GM18868 (cell line): ENCODE results near the gene OSBPL5.
"Not testable (repeated sequence)": the region's sequence is repeated elsewhere in the genome, so short reads cannot be mapped to it uniquely, and the experiment has no call there.

Source experiments
- ATAC-seq: cut with Tn5 transposase; IDR thresholded peaks from one replicate; pipeline ENCODE4 v1.9.1; 2021; ENCODE audit warnings: mild to moderate bottlenecking, moderate library complexity; ENCODE audit not compliant: unreplicated experiment

Gene OSBPL5

GRCh38 chr11:3089236-3090061, 75.7 kb downstream of the OSBPL5 start:
- no peak for ATAC-seq

GRCh38 chr11:3088806-3089205, 76.3 kb downstream of the OSBPL5 start:
- no peak for ATAC-seq

DNA sequence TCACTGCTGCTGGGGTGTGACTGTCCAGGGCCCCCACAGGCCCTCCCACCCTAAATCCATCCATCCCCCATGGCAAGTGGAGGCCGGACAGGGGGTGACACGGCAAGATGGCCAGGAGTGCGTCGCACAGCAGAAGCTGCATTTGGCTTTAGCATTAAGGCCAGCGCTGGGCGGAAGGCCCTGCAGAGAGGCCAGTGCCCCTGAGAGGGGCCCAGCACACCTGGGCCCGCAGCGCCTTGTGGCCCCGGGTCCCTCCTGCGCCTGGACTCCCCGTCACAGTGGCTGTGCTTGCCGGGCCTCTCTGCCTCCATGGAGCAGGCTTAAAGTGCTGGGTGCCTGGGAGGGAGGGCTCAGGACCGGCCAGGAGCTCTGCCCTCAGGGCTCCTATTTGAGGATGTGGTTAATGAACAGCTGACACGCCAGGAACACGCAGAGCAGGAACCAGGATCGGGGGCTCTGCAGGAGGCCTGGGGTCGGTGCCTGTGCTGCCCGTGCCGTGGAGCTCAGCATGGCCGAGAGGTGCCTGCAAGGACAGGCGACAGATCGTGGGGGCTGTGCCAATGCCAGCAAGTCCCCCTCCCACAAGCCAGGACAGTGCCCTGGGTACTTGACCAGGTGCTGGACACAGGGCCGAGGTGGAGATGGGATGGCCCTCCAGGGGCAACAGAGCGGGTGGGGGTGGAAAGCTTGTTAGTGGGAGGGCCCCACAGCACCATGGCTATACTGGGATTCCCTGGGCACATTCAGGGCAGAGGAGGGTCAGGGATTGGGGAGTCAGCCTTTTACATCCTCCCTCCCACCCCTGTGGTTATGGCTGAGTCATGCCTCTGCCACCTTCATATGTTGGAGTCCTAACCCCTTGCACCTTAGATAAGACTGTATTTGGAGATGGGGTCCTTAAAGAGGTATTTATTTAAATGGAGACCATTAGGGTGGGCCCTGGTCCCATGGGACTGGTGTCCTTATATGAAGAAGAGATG, 77.0 kb downstream of the OSBPL5 start:
- no peak for ATAC-seq

GRCh38 chr11:3087373-3087772, 77.7 kb downstream of the OSBPL5 start:
- no peak for ATAC-seq

DNA sequence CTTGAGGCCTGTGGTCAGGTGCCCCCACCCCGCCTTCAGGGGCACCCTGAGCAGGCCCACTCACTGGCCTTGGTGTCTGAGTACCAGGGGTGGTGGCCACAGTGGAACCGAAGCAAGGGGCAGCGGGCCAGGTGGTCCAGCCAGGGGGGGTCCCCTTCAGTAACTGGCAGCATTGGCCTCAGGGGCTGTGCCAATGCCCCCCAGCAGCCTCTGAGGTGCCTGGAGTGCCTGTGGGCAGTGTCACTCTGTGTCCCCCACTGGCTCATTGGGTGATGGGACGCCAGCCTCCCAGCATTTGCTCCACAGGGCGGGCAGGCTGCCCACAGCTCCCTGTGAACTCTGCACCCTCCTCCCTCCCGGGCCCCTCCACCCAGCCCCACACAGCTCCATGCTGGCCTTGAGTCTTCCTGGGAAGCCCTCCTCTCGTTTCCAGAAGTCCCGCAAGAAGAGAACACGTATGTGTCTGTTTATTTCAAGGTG, 78.4 kb downstream of the OSBPL5 start:
- no peak for ATAC-seq

- ATAC-seq: no peak
Observed at GRCh38 chr11:3086114-3086513, 79.0 kb downstream of the OSBPL5 start.

- ATAC-seq: no peak
Observed at GRCh38 chr11:3085052-3085451, 80.1 kb downstream of the OSBPL5 start.

- ATAC-seq: no peak
Observed at GRCh38 chr11:3083321-3083720, 81.8 kb downstream of the OSBPL5 start.

DNA sequence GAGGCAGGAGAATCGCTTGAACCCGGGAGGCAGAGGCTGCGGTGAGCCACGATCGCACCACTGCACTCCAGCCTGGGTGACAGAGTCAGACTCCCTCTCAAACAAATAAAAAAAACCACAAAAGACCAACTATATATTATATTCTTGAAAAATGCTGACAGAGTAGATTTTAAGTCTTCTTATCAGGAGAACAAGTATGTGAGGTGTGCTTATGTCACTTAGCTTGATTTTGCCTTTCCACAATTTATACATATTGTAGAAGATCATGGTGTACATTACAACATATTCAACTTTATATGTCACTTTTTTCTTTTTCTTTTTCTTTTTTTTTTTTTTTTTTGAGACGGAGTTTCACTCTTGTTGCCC, 83.7 kb downstream of the OSBPL5 start:
- ATAC-seq: no peak

- no peak for ATAC-seq
Observed at GRCh38 chr11:3080733-3081385, 84.3 kb downstream of the OSBPL5 start.

GRCh38 chr11:3080104-3080503, 85.0 kb downstream of the OSBPL5 start:
- no peak for ATAC-seq

DNA sequence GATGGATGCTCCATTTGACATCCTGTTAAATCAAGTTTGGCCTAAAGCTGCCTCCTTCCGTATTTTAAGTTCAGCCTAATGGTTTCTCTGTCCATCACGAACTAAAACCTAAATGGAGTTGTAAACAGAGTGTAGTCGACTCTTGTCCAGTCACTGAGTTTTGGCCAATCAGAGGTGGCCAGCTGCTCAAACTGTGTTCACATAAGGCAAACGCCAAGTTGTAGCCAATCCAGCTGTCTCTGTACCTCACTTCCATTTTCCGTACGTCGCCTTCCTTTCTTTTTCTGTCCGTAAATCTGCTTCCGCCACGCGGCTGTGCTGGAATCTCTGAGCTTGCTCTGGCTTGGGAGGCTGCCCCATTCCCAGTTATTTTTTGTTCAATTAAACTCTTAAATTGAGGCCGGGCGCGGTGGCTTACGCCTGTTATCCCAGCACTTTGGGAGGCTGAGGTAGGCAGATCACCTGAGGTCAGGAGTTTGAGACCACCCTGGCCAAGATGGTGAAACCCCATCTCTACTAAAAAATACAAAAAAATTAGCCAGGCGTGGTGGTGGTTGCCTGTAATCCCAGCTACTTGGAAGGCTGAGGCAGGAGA, 87.2 kb downstream of the OSBPL5 start:
- ATAC-seq: no peak

GRCh38 chr11:3077189-3077836, 87.8 kb downstream of the OSBPL5 start:
- no peak for ATAC-seq

DNA sequence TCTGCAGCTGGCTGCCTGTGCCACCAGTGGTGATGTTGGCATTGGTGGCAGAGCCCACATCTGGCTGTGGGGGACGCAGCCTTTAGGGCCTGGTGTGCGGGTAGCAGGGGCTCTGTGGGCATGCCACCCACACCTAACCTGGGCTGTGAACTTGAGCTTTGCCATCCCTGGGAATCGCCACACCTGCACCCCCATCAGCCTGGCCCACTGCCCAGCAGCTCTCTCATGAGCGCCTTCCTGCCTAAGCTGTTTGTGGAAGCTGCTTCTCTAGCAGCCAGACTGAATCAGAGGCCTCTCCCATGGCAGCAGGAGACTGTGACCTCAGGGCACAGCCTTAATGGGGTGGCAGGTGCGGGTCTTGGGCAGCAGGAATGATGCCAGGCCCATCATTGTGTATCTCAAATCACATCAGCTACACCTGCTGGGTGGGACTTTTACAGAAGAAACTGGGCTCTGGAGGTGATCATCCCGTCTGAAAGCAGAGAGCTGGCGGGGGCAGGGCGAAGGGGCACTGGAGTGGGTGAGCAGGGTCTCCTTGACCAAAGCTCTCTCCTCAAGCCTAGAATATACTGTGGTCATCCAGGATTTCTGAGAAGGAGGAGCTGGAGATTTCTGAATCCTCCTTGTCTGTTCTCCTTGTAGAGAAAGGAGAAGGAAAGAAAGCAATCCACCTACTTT, 90.1 kb downstream of the OSBPL5 start:
- ATAC-seq: no peak

DNA sequence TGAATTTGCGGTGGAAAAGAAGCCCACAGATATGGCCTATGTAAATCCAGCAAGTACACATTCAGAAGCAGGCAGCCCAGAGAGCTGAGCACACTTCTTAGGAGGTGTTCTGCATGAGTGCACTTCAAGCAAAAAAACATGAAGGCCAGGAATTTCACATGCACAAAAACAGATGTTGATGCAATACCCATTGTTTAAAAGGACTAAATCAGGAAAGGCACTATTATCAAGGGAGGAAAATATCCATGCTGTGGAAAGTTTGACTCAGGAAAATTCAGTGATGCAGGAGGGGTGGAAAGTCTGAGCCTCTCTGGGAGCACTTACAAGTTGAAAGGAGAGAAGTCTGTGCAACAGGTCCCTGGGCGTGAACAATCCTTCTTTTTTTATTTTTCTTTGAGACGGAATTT, 92.1 kb downstream of the OSBPL5 start:
- ATAC-seq: no peak

- ATAC-seq: no peak
Observed at GRCh38 chr11:3069425-3069824, 95.7 kb downstream of the OSBPL5 start.

DNA sequence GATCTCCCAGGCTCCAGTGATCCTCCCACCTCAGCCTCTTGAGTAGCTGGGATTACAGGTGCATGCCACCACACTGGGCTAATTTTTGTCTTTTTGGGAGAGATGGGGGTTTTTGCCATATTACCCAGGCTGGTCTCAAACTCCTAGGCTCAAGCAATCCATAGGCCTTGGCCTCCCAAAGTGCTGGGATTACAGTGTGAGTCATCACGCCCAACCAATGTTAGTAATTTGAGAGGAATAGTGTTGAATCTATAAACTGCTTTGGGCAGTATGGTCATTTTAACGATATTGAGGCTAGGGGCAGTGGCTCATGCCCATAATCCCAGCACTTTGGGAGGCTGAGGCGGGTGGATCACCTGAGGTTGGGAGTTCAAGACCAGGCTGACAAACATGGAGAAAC, 98.8 kb downstream of the OSBPL5 start:
- ATAC-seq: not testable (repeated sequence)

DNA sequence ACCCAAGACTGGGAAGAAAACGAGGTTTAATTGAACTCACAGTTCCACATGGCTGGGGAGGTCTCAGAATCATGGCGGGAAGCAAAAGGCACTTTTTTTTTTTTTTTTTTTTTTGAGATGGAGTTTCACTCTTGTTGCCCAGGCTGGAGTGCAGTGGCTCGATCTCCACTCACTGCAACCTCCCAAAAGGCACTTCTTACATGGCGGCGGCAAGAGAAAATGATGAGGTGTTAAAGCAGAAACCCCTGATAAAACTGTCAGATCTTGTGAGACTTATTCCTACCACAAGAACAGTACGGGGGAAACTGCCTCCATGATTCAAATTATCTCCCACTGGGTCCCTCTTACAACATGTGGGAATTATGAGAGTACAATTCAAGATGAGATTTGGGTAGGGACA, 100.4 kb downstream of the OSBPL5 start:
- ATAC-seq: not testable (repeated sequence)

DNA sequence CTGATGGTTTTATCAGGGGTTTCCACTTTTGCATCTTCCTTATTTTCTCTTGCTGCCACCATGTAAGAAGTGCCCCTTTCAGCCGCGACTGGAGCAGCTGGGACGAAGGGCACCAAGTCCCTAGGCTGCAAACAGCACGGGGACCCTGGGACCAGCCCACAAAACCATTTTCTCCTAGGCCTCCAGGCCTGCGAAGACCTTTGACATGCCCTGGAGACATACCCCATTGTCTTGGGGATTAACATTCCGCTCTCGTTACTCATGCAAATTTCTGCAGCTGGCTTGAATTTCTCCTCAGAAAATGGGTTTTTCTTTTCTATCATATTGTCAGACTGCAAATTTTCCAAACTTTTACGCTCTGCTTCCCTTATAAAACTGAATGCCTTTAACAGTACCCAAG, 101.2 kb downstream of the OSBPL5 start:
- not testable (repeated sequence) for ATAC-seq

- ATAC-seq: not testable (repeated sequence)
Observed at GRCh38 chr11:3063432-3063831, 101.7 kb downstream of the OSBPL5 start.
